Measurements from ENCODE around the gene C13orf42.

- no peak for TF ChIP-seq CTCF (conservative IDR thresholded peaks at IDR 0.05; ENCODE audit: low read length)
- no peak for TF ChIP-seq EZH2phosphoT487 (IDR thresholded peaks at IDR 0.05; ENCODE audit: borderline replicate concordance)
Observed at GRCh38 chr13:51035469-51035868, 75.6 kb downstream of the C13orf42 start.
